ENCODE measurements around the gene GARIN5A.
"Not testable (repeated sequence)": the region's sequence is repeated elsewhere in the genome, so short reads cannot be mapped to it uniquely, and the experiment has no call there.

Gene GARIN5A

GRCh38 chr19:50488389-50489194 is 11.9 kb upstream of the GARIN5A start:
- DNase-seq (ENCODE audit: low read depth), result no peak

GRCh38 chr19:50486823-50487515 is 10.3 kb upstream of the GARIN5A start:
- DNase-seq (ENCODE audit: low read depth), result no peak

- no peak for DNase-seq (ENCODE audit: low read depth)
These were observed 8.8 kb upstream of the GARIN5A start for GRCh38 chr19:50485284-50485955.

GRCh38 chr19:50482916-50483315 is 6.3 kb upstream of the GARIN5A start:
- DNase-seq (ENCODE audit: low read depth), result no peak

GRCh38 chr19:50482271-50482855 is 5.7 kb upstream of the GARIN5A start:
- no peak for DNase-seq (ENCODE audit: low read depth)

- no peak for DNase-seq (ENCODE audit: low read depth)
These were observed 4.9 kb upstream of the GARIN5A start for GRCh38 chr19:50481351-50482149.

- no peak for DNase-seq (ENCODE audit: low read depth)
These were observed 3.8 kb upstream of the GARIN5A start for GRCh38 chr19:50480281-50481111.

- DNase-seq (ENCODE audit: low read depth), result no peak
These were observed 3.2 kb upstream of the GARIN5A start for GRCh38 chr19:50479761-50480251.

- no peak for DNase-seq (ENCODE audit: low read depth)
These were observed 2.5 kb upstream of the GARIN5A start for GRCh38 chr19:50478901-50479715.

GRCh38 chr19:50477751-50478515 is 1.3 kb upstream of the GARIN5A start:
- no peak for DNase-seq (ENCODE audit: low read depth)

GRCh38 chr19:50476907-50477238 is 225 bp upstream of the GARIN5A start:
- no peak for DNase-seq (ENCODE audit: low read depth)

GRCh38 chr19:50475736-50476223 is 868 bp downstream of the GARIN5A start:
- no peak for DNase-seq (ENCODE audit: low read depth)

- DNase-seq (ENCODE audit: low read depth), result no peak
These were observed 1.5 kb downstream of the GARIN5A start for GRCh38 chr19:50475101-50475568.

GRCh38 chr19:50473336-50473735 is 3.3 kb downstream of the GARIN5A start:
- DNase-seq (ENCODE audit: low read depth), result not testable (repeated sequence)

GRCh38 chr19:50468818-50469217 is 7.8 kb downstream of the GARIN5A start:
- no peak for DNase-seq (ENCODE audit: low read depth)

- no peak for DNase-seq (ENCODE audit: low read depth)
These were observed 9.1 kb downstream of the GARIN5A start for GRCh38 chr19:50467566-50467965.

GRCh38 chr19:50466706-50467039 is 10.0 kb downstream of the GARIN5A start:
- DNase-seq (ENCODE audit: low read depth), result no peak

- DNase-seq (ENCODE audit: low read depth), result no peak
These were observed 10.5 kb downstream of the GARIN5A start for GRCh38 chr19:50465986-50466705.

Data from GM04503 (cell line).